AG04450 (cell line): Measurements from ENCODE around the gene DNM2. TPM values are rescaled to one million over a fixed set of nuclear protein-coding genes. Genes with fewer than 3 reads are reported as not detected.

ENCODE experiments used
- CTCF ChIA-PET: fragments of 300-600, 350-600 bp; formaldehyde crosslinking; extraction: SDS; loops from one replicate; lab custom pipeline; 2022; ENCODE audit warnings: antibody characterized with exemption, inconsistent platforms; lab: Charles Lee
- POLR2A ChIA-PET: fragments of 350-600 bp; formaldehyde crosslinking; extraction: SDS; loops from one replicate; lab custom pipeline; 2021; ENCODE audit warnings: antibody characterized with exemption, inconsistent platforms; lab: Yijun Ruan, JAX
- DNase-seq: peaks from one replicate; pipeline ENCODE4 v3.0.0-alpha.2; 2011; ENCODE audit warnings: low read depth, low spot score
- H3K27ac ChIP-seq: one replicate; pipeline ENCODE4 v1.5.1; 2012; ENCODE audit warnings: low read depth, low read length, control low read depth
- H3K27me3 ChIP-seq: one replicate; pipeline ENCODE4 v1.6.0; 2012; ENCODE audit warnings: low read length; ENCODE audit not compliant: control insufficient read depth, insufficient read depth
- H3K4me3 ChIP-seq: 2 replicates; pipeline ENCODE4 v1.5.1; 2011; ENCODE audit warnings: mild to moderate bottlenecking, low read depth, low read length, control low read depth
- H3K9me3 ChIP-seq: 2 replicates; pipeline ENCODE4 v1.5.1; 2012; ENCODE audit warnings: low read length; ENCODE audit not compliant: control insufficient read depth, insufficient read depth
- CTCF ChIP-seq: IDR thresholded peaks from 2 replicates; pipeline ENCODE4 v1.5.1; 2011; ENCODE audit warnings: low read depth, low read length, control low read depth, inconsistent platforms
- polyA plus RNA-seq: library from polyadenylated mRNA; depleted of rRNA; stranded (reverse); fragments of >200 nt; gene quantifications from 2 replicates; pipeline ENCODE4 v1.2.3, GENCODE V29; 2011

The DNM2 gene
- polyA plus RNA-seq, 1 experiment: 36.9 TPM

GRCh38 chr19:10776900-10777650, 59.2 kb downstream of the DNM2 start:
- CTCF ChIA-PET: no interaction called here
- DNase-seq: no peak
- POLR2A ChIA-PET: no interaction called here
- H3K4me3 ChIP-seq: no peak overlapping the region
- H3K27me3 ChIP-seq: no peaks in the 10 kb centered on the region
- no peak overlapping the region for H3K27ac ChIP-seq
- H3K9me3 ChIP-seq: no peaks in the 10 kb centered on the region
- no peak for TF ChIP-seq CTCF

GRCh38 chr19:10780368-10780767, 62.5 kb downstream of the DNM2 start:
- POLR2A ChIA-PET: no interaction called here
- H3K27ac ChIP-seq: no peak overlapping the region

GRCh38 chr19:10782795-10783194, 64.9 kb downstream of the DNM2 start:
- TF ChIP-seq CTCF: no peak
- no peak overlapping the region for H3K27ac ChIP-seq
- DNase-seq: no peak
- ChIA-PET CTCF (interaction anchor here (0.6 kb wide), 1 partner anchor 64 kb away, joined by 5 read pairs; no protein-coding TSS in a partner anchor), POLR2A (no interaction called here)
- H3K9me3 ChIP-seq: no peaks in the 10 kb centered on the region
- no peak overlapping the region for H3K4me3 ChIP-seq
- H3K27me3 ChIP-seq: no peaks in the 10 kb centered on the region

More at GRCh38 chr19:10780368-10780767, 62.5 kb downstream of the DNM2 start:
- Histone ChIP-seq H3K9me3 (no peaks in the 10 kb centered on the region), H3K4me3 (no peak overlapping the region), H3K27me3 (no peaks in the 10 kb centered on the region)
- CTCF ChIA-PET: no interaction called here
- no peak for DNase-seq
- TF ChIP-seq CTCF: no peak

- no peak for TF ChIP-seq CTCF
- no peak overlapping the region for H3K4me3 ChIP-seq
- no peak for DNase-seq
- H3K9me3 ChIP-seq: no peaks in the 10 kb centered on the region
- POLR2A ChIA-PET: no interaction called here
- H3K27me3 ChIP-seq: no peaks in the 10 kb centered on the region
- no peak overlapping the region for H3K27ac ChIP-seq
- CTCF ChIA-PET: interaction anchor here (0.9 to 1.2 kb wide), 2 partner anchors 67 to 84 kb away, joined by 3 to 9 read pairs; partner anchors contain the start of gene DNM2
These were observed 66.4 kb downstream of the DNM2 start for GRCh38 chr19:10784257-10784656.

GRCh38 chr19:10788146-10788545, 70.3 kb downstream of the DNM2 start:
- H3K27ac ChIP-seq: no peak overlapping the region
- H3K27me3 ChIP-seq: no peaks in the 10 kb centered on the region
- ChIA-PET CTCF (no interaction called here), POLR2A (no interaction called here)
- H3K9me3 ChIP-seq: no peaks in the 10 kb centered on the region
- no peak for DNase-seq
- H3K4me3 ChIP-seq: no peak overlapping the region
- TF ChIP-seq CTCF: no peak
